ENCODE results near the gene SDK1.

DNA sequence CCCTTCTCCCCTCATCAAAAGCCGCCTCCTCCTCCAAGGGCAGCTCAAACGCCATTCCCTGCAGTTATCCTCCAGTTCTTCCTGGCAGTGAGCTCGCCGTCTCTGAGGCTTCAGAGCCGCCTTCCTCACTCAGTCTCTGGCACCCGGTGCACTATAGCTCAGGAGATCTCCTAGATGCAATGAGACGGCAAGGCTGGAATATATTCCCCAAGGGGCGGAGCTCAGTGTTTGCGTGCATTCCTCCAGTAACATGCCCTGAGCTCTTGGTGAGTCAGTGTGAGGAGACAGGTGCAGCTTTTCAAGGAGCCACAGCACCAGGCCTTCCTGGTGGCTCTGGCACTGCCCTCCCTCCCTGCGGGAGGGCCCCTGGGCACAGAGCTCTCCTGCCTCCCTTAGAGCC is 868.4 kb downstream of the SDK1 start:
- TF ChIP-seq POLR2A (IDR thresholded peaks at IDR 0.05) = no peak
- TF ChIP-seq, protein P1, sequence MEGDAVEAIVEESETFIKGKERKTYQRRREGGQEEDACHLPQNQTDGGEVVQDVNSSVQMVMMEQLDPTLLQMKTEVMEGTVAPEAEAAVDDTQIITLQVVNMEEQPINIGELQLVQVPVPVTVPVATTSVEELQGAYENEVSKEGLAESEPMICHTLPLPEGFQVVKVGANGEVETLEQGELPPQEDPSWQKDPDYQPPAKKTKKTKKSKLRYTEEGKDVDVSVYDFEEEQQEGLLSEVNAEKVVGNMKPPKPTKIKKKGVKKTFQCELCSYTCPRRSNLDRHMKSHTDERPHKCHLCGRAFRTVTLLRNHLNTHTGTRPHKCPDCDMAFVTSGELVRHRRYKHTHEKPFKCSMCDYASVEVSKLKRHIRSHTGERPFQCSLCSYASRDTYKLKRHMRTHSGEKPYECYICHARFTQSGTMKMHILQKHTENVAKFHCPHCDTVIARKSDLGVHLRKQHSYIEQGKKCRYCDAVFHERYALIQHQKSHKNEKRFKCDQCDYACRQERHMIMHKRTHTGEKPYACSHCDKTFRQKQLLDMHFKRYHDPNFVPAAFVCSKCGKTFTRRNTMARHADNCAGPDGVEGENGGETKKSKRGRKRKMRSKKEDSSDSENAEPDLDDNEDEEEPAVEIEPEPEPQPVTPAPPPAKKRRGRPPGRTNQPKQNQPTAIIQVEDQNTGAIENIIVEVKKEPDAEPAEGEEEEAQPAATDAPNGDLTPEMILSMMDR (IDR thresholded peaks at IDR 0.05) = no peak
